HG03045 (cell line): Measurements from ENCODE around the gene GPBAR1.
"Not testable (repeated sequence)": the region's sequence is repeated elsewhere in the genome, so short reads cannot be mapped to it uniquely, and the experiment has no call there.

ENCODE experiments used
- ATAC-seq: cut with Tn5 transposase; IDR thresholded peaks from one replicate; pipeline ENCODE4 v1.9.1; 2021; ENCODE audit warnings: mild to moderate bottlenecking, moderate library complexity; ENCODE audit not compliant: unreplicated experiment

The GPBAR1 gene

GRCh38 chr2:218306184-218306920, 45.5 kb downstream of the GPBAR1 start:
- ATAC-seq: no peak

- ATAC-seq: no peak
Measured at GRCh38 chr2:218307415-218308090, 46.7 kb downstream of the GPBAR1 start.

GRCh38 chr2:218310853-218311540, 50.2 kb downstream of the GPBAR1 start:
- ATAC-seq: no peak

- ATAC-seq: not testable (repeated sequence)
Measured at GRCh38 chr2:218311541-218312266, 50.9 kb downstream of the GPBAR1 start.

GRCh38 chr2:218312267-218312756, 51.5 kb downstream of the GPBAR1 start:
- no peak for ATAC-seq

- ATAC-seq: no peak
Measured at GRCh38 chr2:218313356-218313755, 52.5 kb downstream of the GPBAR1 start.
